Thyroid gland (tissue), 4 donors: ENCODE data around the gene ARFGAP3.

Experiments used
- CTCF ChIP-seq, 6 experiments: fragments of 200-600 bp in 3 of 6; fragments of 450-650 bp in 3 of 6; sonication (generic) in 3 of 6; IDR thresholded peaks; one replicate each; pipeline ENCODE4 v1.5.1; 2016 to 2019; ENCODE audit warnings: antibody characterized with exemption in 6 of 6, mild to moderate bottlenecking in 2 of 6, inconsistent platforms in 1 of 6, moderate library complexity in 1 of 6
- POLR2A ChIP-seq, 2 donors: fragments of 450-650 bp; IDR thresholded peaks; one replicate each; pipeline ENCODE4 v1.6.1; 2017; ENCODE audit warnings: antibody characterized with exemption in 2 of 2, mild to moderate bottlenecking in 2 of 2, moderate library complexity in 1 of 2

GRCh38 chr22:42848941-42849550 lies 8.0 kb downstream of the ARFGAP3 start:
- no peak for TF ChIP-seq CTCF (IDR thresholded peaks at IDR 0.05)
- no peak for TF ChIP-seq POLR2A (IDR thresholded peaks at IDR 0.05)
